SK-MEL-5 (cell line): ENCODE results near the gene CST3. TPM values are rescaled to one million over a fixed set of nuclear protein-coding genes. Genes with fewer than 3 reads are reported as not detected.
"Not testable (repeated sequence)": the region's sequence is repeated elsewhere in the genome, so short reads cannot be mapped to it uniquely, and the experiment has no call there.

Source experiments
- DNase-seq: peaks from one replicate; pipeline ENCODE4 v3.0.0-alpha.2; 2016; ENCODE audit warnings: low read depth, low spot score
- in situ Hi-C: cut with HindIII; loops from 2 replicates; pipeline ENCODE4 v1.10.0; 2016; ENCODE audit warnings: low sequenced_read_pairs, high pct_unique_total_duplicates, low pct_unique_long_range_greater_than_20kb
- total RNA-seq: library from RNA; depleted of rRNA; stranded (reverse); fragments of >200 nt; shearing (Covaris generic); gene quantifications from 2 replicates; pipeline ENCODE4 v1.2.3, GENCODE V29; 2014

CST3 gene
- total RNA-seq, 1 experiment from 2014 or later = 300 TPM

DNA sequence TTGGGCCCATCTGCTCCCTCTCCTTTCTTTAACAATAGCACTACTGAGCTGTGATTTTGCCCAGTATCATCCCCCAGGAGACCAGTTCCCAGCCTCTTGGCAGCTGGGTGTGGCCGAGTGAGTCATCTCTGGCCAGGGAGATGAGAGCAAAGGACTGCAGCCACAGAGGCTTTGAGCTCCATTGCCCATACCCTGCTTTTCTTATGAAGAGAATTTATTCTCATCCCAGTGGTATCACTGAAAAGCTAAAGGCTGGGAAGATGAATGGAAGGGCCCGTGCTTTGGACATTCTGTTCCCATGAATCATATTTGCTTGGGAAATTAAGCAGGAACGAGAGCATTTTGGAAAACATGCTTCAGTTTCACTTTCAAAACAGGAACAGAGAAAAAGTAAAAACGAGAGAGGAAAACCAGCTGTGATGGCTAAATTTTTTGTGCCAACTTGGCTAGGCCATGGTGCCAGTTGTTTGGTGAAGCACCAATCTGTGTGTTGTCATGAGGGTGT is 14.9 kb downstream of the CST3 start:
- DNase-seq = peak; percentile 88
- in situ Hi-C loops = no loop called here

DNA sequence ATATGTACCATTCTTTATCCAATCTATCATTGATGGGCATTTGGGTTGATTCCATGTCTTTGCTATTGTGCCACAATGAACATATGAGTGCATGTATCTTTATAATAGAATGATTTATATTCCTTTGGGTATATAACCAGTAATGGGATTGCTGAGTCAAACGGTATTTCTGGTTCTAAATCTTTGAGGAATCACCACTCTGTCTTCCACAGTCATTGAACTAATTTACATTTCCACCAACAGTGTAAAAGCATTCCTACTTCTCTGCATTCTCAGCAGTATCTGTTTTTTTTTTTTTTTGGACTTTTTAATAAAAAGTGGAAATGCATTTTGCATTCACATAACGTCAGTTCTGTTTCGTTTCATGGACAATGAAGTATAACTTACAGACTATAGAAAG is 15.4 kb downstream of the CST3 start:
- DNase-seq, in situ Hi-C loops: not testable (repeated sequence)

DNA sequence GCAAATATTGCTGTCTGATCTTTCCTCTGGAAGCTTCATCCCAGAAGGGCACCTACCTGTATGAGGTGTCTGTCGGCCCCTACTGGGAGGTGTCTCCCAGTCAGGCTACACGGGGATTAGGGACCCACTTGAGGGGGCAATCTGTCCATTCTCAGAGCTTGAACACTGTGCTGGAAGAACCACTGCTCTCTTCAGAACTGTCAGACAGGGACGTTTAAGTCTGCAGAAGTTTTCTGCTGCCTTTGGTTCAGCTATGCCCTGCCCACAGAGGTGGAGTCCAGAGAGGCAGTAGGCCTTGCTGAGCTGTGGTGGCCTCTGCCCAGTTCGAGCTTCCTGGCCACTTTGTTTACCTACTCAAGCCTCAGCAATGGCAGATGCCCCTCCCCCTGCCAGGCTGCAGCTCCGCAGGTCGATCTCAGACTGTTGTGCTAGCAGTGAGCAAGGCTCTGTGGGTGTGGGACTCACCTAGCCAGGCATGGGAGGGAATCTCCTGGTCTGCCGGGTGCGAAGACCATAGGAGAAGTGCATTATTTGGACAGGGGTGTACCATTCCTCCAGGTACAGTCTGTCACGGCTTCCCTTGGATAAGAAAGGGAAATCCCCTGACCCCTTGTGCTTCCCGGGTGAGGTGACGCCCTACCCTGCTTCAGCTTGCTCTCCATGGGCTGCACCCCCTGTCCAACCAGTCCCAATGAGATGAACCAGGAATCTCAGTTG is 16.9 kb downstream of the CST3 start:
- DNase-seq, in situ Hi-C loops: not testable (repeated sequence)

- DNase-seq = no peak
- in situ Hi-C loops = no loop called here
These were observed 23.6 kb downstream of the CST3 start for GRCh38 chr20:23614163-23614562.

- no peak for DNase-seq
- in situ Hi-C loops = no loop called here
These were observed 24.1 kb downstream of the CST3 start for GRCh38 chr20:23613676-23614075.

DNA sequence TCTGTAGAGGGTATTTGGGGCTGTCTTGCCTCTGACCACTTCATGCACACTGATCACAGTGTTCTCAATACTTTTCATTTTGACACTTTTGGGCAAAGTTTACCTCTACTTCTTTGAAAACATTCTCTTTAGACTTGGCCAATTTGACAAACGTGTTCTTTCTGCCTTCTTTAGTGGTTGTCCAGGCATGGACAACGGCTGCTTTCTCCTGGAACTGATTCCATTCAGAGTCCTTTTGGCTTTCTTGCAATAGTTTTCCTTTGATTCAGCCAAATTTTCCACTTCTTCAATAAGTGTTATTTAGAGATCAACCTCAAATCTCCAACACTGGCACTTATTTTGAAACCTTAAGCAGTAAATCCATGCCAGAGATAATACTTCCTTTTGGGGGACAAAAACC is 25.4 kb downstream of the CST3 start:
- no peak for DNase-seq
- in situ Hi-C loops = no loop called here

- in situ Hi-C loops = no loop called here
These were observed 28.2 kb downstream of the CST3 start for GRCh38 chr20:23609486-23610109.

DNA sequence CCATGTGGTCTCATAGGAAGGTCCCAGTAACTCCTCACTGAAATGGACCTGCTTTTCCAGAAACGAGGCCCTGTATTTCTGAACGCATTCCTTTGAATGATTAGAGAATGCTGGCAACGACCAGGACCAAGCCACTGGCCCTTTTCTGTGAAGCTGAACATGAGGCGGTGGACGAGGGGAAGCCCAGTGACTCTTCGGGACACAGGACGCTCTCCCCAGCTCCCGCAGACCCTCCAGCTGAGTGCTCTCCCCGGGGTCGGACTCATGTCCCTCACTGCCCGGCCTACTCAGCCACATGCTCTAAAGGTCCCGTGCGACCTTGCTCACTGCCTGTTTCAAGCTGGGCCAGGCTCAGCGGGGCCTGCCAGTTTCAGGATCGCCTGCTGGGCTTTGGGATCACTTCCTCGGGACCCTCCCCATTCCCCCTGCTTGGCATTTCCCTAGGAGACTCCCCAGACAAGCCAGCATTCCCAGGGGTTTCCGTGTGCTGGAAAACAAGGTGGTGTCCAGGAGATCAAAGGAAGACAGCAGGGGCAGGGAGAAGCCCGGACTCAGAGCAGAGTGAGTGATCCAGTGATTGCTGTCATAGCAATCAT is 29.4 kb downstream of the CST3 start:
- no peak for DNase-seq
- in situ Hi-C loops = no loop called here

More at GRCh38 chr20:23609486-23610109, 28.2 kb downstream of the CST3 start:
- no peak for DNase-seq

- DNase-seq = no peak
These were observed 30.1 kb downstream of the CST3 start for GRCh38 chr20:23607497-23608245.

GRCh38 chr20:23606652-23607049 is 31.1 kb downstream of the CST3 start:
- in situ Hi-C loops = no loop called here
- DNase-seq = peak; percentile 86

More at GRCh38 chr20:23607497-23608245, 30.1 kb downstream of the CST3 start:
- in situ Hi-C loops = no loop called here

GRCh38 chr20:23605867-23606651 is 31.7 kb downstream of the CST3 start, which contains the start of gene CST9:
Gene CST9, minus strand, starts transcription at chr20:23605917. Its CDS starts 53 bp downstream, at chr20:23605864.
- no peak for DNase-seq
- in situ Hi-C loops = no loop called here

DNA sequence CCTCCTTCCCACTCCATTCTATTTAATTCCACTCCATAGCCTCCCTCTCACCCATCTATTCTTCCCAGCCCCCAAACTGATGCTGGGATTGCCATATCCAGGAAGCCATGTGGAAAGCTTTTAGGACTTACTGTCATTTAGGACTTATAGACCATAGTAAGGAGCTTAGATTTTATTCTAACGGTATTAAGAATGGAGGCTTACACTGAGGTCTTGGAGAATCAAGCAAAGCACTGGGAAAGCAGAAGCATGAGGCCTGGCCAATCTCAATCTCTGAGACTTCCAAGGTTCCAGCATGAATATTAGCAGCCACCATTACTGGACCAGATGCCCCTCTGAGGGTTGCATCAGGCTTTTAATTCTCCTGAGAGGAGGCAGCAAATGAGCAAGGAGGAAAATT is 33.4 kb downstream of the CST3 start:
- no peak for DNase-seq
- in situ Hi-C loops = no loop called here

GRCh38 chr20:23603321-23603720 is 34.4 kb downstream of the CST3 start:
- in situ Hi-C loops = no loop called here

GRCh38 chr20:23602699-23603098 is 35.1 kb downstream of the CST3 start:
- no peak for DNase-seq
- in situ Hi-C loops = no loop called here

More at GRCh38 chr20:23603321-23603720, 34.4 kb downstream of the CST3 start:
- DNase-seq = no peak

DNA sequence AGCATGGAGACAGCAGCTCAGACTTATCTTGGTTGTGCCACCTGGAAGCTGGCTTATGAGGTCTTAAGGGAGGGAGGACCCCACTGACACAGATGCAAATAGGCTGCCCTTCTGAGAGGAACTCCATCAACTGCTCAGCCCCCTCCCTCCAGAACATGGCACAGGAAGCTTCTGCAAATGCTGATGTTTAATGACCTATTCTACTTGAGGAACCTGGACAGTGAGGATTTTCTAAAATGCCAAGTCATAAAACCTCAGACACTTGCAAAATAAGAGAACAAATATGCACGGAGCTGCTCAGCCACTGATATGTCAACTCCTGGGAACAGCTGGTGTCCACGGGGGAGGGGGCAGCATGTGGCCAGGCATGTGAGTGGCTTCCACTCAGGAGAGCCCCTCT is 35.5 kb downstream of the CST3 start:
- in situ Hi-C loops = no loop called here
- no peak for DNase-seq

GRCh38 chr20:23601715-23602114 is 36.0 kb downstream of the CST3 start:
- DNase-seq = no peak
- in situ Hi-C loops = no loop called here

DNA sequence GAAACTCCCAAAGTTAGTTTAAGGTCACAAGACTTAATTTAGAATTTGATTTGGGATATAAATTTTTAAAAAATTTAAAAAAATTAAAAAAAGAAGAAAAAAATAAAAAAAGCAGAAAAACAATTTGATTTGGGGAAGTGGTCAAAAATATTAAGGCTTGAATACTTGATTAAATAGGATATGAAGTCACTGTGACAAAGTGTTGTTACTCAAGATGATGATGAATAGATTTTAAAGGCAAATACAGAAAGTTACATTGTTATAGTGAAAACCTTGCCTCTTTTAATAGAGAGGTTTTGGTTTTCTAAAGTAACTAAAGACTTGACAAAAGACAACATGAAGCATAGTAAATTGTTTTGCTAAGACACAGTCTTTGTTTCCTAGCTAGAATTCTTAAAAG is 39.3 kb downstream of the CST3 start:
- in situ Hi-C loops = no loop called here
- DNase-seq = no peak
